NCI-H2029 (cell line): ENCODE measurements around the gene GREM2.

Source experiments
- DNase-seq: peaks from one replicate; lab custom pipeline; 2025; lab: John Stamatoyannopoulos, UW

GREM2 gene

GRCh38 chr1:240498335-240498734, 113.6 kb downstream of the GREM2 start:
- DNase-seq, result no peak

GRCh38 chr1:240497908-240498307, 114.0 kb downstream of the GREM2 start:
- DNase-seq, result no peak

GRCh38 chr1:240496941-240497340, 115.0 kb downstream of the GREM2 start:
- no peak for DNase-seq

- DNase-seq, result no peak
Observed at GRCh38 chr1:240496356-240496755, 115.6 kb downstream of the GREM2 start.

- DNase-seq, result no peak
Observed at GRCh38 chr1:240495601-240496000, 116.4 kb downstream of the GREM2 start.

- DNase-seq, result no peak
Observed at GRCh38 chr1:240492832-240493440, 119.0 kb downstream of the GREM2 start.

- no peak for DNase-seq
Observed at GRCh38 chr1:240491796-240492195, 120.2 kb downstream of the GREM2 start.

GRCh38 chr1:240491156-240491555, 120.8 kb downstream of the GREM2 start:
- no peak for DNase-seq

- DNase-seq, result no peak
Observed at GRCh38 chr1:240487493-240487892, 124.5 kb downstream of the GREM2 start.

GRCh38 chr1:240486611-240487010, 125.3 kb downstream of the GREM2 start:
- DNase-seq, result no peak

- no peak for DNase-seq
Observed at GRCh38 chr1:240484804-240485443, 127.0 kb downstream of the GREM2 start.

- no peak for DNase-seq
Observed at GRCh38 chr1:240478536-240478935, 133.4 kb downstream of the GREM2 start.

GRCh38 chr1:240475832-240476231, 136.1 kb downstream of the GREM2 start:
- no peak for DNase-seq

GRCh38 chr1:240474133-240474614, 137.8 kb downstream of the GREM2 start:
- no peak for DNase-seq

GRCh38 chr1:240468656-240469055, 143.3 kb downstream of the GREM2 start:
- no peak for DNase-seq

GRCh38 chr1:240467895-240468294, 144.1 kb downstream of the GREM2 start:
- DNase-seq, result no peak

GRCh38 chr1:240466509-240466908, 145.4 kb downstream of the GREM2 start:
- no peak for DNase-seq

- no peak for DNase-seq
Observed at GRCh38 chr1:240465531-240465940, 146.4 kb downstream of the GREM2 start.

GRCh38 chr1:240464099-240464498, 147.9 kb downstream of the GREM2 start:
- DNase-seq, result no peak

- DNase-seq, result no peak
Observed at GRCh38 chr1:240462766-240463395, 149.1 kb downstream of the GREM2 start.

GRCh38 chr1:240462277-240462676, 149.7 kb downstream of the GREM2 start:
- no peak for DNase-seq

GRCh38 chr1:240457203-240457602, 154.8 kb downstream of the GREM2 start:
- DNase-seq, result no peak

GRCh38 chr1:240455228-240455821, 156.6 kb downstream of the GREM2 start:
- no peak for DNase-seq
